NCI-H82 treated with DMSO at 0.1 percent for 48 hours (cell line): ENCODE measurements around the gene SPO11.
A peak's percentile ranks its signal among the peaks of the same experiment; 100 is the strongest.
"Not testable (repeated sequence)": the region's sequence is repeated elsewhere in the genome, so short reads cannot be mapped to it uniquely, and the experiment has no call there.

ENCODE experiments used
- DNase-seq: peaks from one replicate; lab custom pipeline; 2025; ENCODE audit not compliant: unreplicated experiment; lab: John Stamatoyannopoulos, UW

SPO11 gene

GRCh38 chr20:57332105-57333089 is 2.8 kb downstream of the SPO11 start:
- DNase-seq = no peak

- no peak for DNase-seq
Measured at GRCh38 chr20:57335392-57335791, 5.8 kb downstream of the SPO11 start.

GRCh38 chr20:57341663-57342062 is 12.1 kb downstream of the SPO11 start:
- DNase-seq = no peak

- DNase-seq = no peak
Measured at GRCh38 chr20:57342829-57343228, 13.2 kb downstream of the SPO11 start.

- peak; percentile 40 for DNase-seq
Measured at GRCh38 chr20:57346477-57346876, 16.9 kb downstream of the SPO11 start.

- no peak for DNase-seq
Measured at GRCh38 chr20:57347393-57347792, 17.8 kb downstream of the SPO11 start.

GRCh38 chr20:57348200-57348921 is 18.8 kb downstream of the SPO11 start:
- DNase-seq = not testable (repeated sequence)

GRCh38 chr20:57348922-57349574 is 19.4 kb downstream of the SPO11 start:
- not testable (repeated sequence) for DNase-seq

- no peak for DNase-seq
Measured at GRCh38 chr20:57350081-57350710, 20.6 kb downstream of the SPO11 start.

GRCh38 chr20:57350726-57351041 is 21.1 kb downstream of the SPO11 start:
- not testable (repeated sequence) for DNase-seq

- DNase-seq = peak; percentile 70
Measured at GRCh38 chr20:57351042-57351783, 21.6 kb downstream of the SPO11 start, which contains the start of gene RAE1. RAE1 (plus strand) TSS chr20:57351255; CDS start chr20:57354039, 2,784 bp downstream.

- DNase-seq = no peak
Measured at GRCh38 chr20:57352305-57352704, 22.7 kb downstream of the SPO11 start.

GRCh38 chr20:57353351-57353750 is 23.7 kb downstream of the SPO11 start:
- no peak for DNase-seq

- DNase-seq = no peak
Measured at GRCh38 chr20:57361517-57361916, 31.9 kb downstream of the SPO11 start.

GRCh38 chr20:57364451-57364850 is 34.8 kb downstream of the SPO11 start:
- DNase-seq = no peak

GRCh38 chr20:57369596-57369995 is 40.0 kb downstream of the SPO11 start:
- DNase-seq = no peak

- no peak for DNase-seq
Measured at GRCh38 chr20:57370316-57370715, 40.7 kb downstream of the SPO11 start.

- no peak for DNase-seq
Measured at GRCh38 chr20:57371363-57371762, 41.8 kb downstream of the SPO11 start.

GRCh38 chr20:57372157-57372556 is 42.6 kb downstream of the SPO11 start:
- DNase-seq = no peak

- DNase-seq = no peak
Measured at GRCh38 chr20:57372581-57373350, 43.2 kb downstream of the SPO11 start.
